ENCODE data around the gene FBXO41. TPM values are rescaled to one million over a fixed set of nuclear protein-coding genes. Genes with fewer than 3 reads are reported as not detected.

FBXO41 gene
- total and polyA plus RNA-seq, 9 of the 15 experiments (the other 6 are each of a cell fraction or from before 2014, with no cell fraction given), result 0.21 to 8.2 (median 3.5) TPM

DNA sequence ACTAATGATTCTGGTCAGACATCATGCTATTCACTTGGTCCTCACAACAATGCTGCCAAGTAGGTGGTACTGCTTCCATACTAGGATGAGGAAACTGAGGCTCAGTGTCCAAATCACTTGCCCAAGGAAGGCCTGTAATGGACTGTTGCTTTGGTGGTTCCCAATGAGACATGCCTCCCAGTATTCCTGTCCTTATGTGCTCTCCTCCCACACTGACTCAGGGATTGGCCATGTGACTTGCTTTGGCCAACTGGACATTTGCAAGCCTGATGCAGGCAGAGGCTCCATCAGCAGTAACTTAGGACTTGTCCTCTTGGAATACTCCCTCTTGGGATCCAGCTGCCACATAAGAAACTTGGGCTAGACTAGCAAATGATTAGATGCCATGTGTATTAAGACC, 3.0 kb downstream of the FBXO41 start:
- Histone ChIP-seq H3K4me1 (replicated peaks in 1 of 2; ENCODE audit: control insufficient read depth in 2 of 2, insufficient read depth in 2 of 2, low read length in 2 of 2) (peaks cover 3 to 20% of the 10 kb centered on the region in 2 experiments; a peak in 4 of 5 replicates), H3K4me2 (ENCODE audit: insufficient read depth, low read length) (no peak overlapping the region), H4K20me1 (replicated peaks; ENCODE audit: control insufficient read depth, insufficient read depth, low read length) (0 out of 2 replicates have a peak, but pooled peaks cover 4% of the 10 kb centered on the region), H3K79me2 (ENCODE audit: control insufficient read depth, insufficient read depth, low read length) (peaks cover 7% of the 10 kb centered on the region), H3K4me3 (no peak overlapping the region), H3K9me3 (replicated peaks; ENCODE audit: control insufficient read depth, insufficient read depth, low read depth, low read length) (no peaks in the 10 kb centered on the region), H3K36me3 (ENCODE audit: control insufficient read depth, insufficient read depth, low read length) (0 out of 3 replicates have a peak, but pooled peaks cover 2% of the 10 kb centered on the region), H3K9me1 (ENCODE audit: control insufficient read depth, insufficient read depth, low read length) (no peaks in the 10 kb centered on the region), H3K9ac (ENCODE audit: insufficient read depth in 1 of 2, low read depth in 2 of 2, low read length in 2 of 2) (no peak overlapping the region), H3K27me3 (ENCODE audit: control insufficient read depth in 2 of 2, insufficient read depth in 2 of 2, low read length in 2 of 2) (no peaks in the 10 kb centered on the region), H2AFZ (ENCODE audit: low read depth, low read length) (no peak overlapping the region), H3K27ac (ENCODE audit: extremely low read depth, low read depth, low read length) (no peak overlapping the region)
- no peak for DNase-seq (ENCODE audit: extremely low read depth in 1 of 4, low spot score in 3 of 4)
- POLR2A ChIA-PET, result interaction anchor here (0.6 kb wide), 2 partner anchors 19 to 210 kb away, joined by 3 read pairs; partner anchors contain the start of gene SFXN5
- intact Hi-C loops (cut with micrococcal nuclease), result no loop called here
- BruUV-seq (replicated peaks), result no TSS peak
- FAIRE-seq, result no peak
- no peak for TF ChIP-seq SREBF1 (IDR thresholded peaks at IDR 0.05; ENCODE audit: borderline replicate concordance, low read depth, low read length)
- no peak for TF ChIP-seq KLF6 (CRISPR knock-in tag; IDR thresholded peaks at IDR 0.05; ENCODE audit: borderline replicate concordance)
- in situ Hi-C loops (cut with MboI), result no loop called here
- CTCF ChIA-PET (ENCODE audit: low intra/inter-chr PET ratio), result no interaction called here
- ATAC-seq, result no peak

DNA sequence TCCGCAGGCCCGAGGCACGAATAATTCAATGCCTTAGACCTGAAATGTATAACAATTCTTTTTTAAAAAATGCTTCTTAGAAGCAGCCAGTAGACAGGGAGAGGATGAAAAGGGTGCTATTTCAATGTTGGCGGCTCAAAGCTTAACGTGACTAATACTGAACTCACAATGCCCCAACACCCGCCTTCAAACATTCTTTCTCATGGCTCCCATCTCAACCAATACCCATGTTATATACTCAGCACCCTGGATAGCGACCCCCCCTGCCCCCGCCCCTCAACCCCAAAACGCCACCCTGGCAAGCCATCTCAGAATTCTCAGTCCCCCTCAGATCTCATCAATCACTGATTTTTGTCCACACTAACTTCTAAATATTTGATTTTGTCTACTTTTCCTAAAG, 4.4 kb downstream of the FBXO41 start:
- H3K27me3 ChIP-seq (ENCODE audit: control insufficient read depth in 2 of 2, insufficient read depth in 2 of 2, low read length in 2 of 2), result no peaks in the 10 kb centered on the region
- WGBS (ENCODE audit: insufficient coverage, low coverage, missing lambda C conversion rate), result 40% methylated on average over 7 of the region's 9 CpGs
- no TSS peak for BruUV-seq (replicated peaks)
- H3K4me3 ChIP-seq, result no peak overlapping the region
- H3K9me3 ChIP-seq (replicated peaks; ENCODE audit: control insufficient read depth, insufficient read depth, low read depth, low read length), result no peaks in the 10 kb centered on the region
- H3K4me2 ChIP-seq (ENCODE audit: insufficient read depth, low read length), result no peak overlapping the region
- POLR2A ChIA-PET, result interaction anchor here (1.1 kb wide), 1 partner anchor 9 kb away, joined by 3 read pairs; no protein-coding TSS in a partner anchor
- no peak overlapping the region for H3K9ac ChIP-seq (ENCODE audit: insufficient read depth in 1 of 2, low read depth in 2 of 2, low read length in 2 of 2)
- ATAC-seq (no peak), DNase-seq (ENCODE audit: extremely low read depth in 1 of 4, low spot score in 3 of 4) (peak in 1 of 4 experiments; percentile 41), FAIRE-seq (no peak)
- peaks cover 3 to 16% of the 10 kb centered on the region in 2 experiments; a peak in 4 of 5 replicates for H3K4me1 ChIP-seq (replicated peaks in 1 of 2; ENCODE audit: control insufficient read depth in 2 of 2, insufficient read depth in 2 of 2, low read length in 2 of 2)
- peaks cover 7% of the 10 kb centered on the region for H3K79me2 ChIP-seq (ENCODE audit: control insufficient read depth, insufficient read depth, low read length)
- intact Hi-C loops (cut with micrococcal nuclease) (no loop called here), in situ Hi-C loops (cut with MboI) (no loop called here)
- H4K20me1 ChIP-seq (replicated peaks; ENCODE audit: control insufficient read depth, insufficient read depth, low read length), result 0 out of 2 replicates have a peak, but pooled peaks cover 4% of the 10 kb centered on the region
- 0 out of 3 replicates have a peak, but pooled peaks cover 2% of the 10 kb centered on the region for H3K36me3 ChIP-seq (ENCODE audit: control insufficient read depth, insufficient read depth, low read length)
- H2AFZ ChIP-seq (ENCODE audit: low read depth, low read length), result no peak overlapping the region
- H3K9me1 ChIP-seq (ENCODE audit: control insufficient read depth, insufficient read depth, low read length), result no peaks in the 10 kb centered on the region
- H3K27ac ChIP-seq (ENCODE audit: extremely low read depth, low read depth, low read length), result no peak overlapping the region
- CTCF ChIA-PET (ENCODE audit: low intra/inter-chr PET ratio), result no interaction called here
- TF ChIP-seq, protein P1, sequence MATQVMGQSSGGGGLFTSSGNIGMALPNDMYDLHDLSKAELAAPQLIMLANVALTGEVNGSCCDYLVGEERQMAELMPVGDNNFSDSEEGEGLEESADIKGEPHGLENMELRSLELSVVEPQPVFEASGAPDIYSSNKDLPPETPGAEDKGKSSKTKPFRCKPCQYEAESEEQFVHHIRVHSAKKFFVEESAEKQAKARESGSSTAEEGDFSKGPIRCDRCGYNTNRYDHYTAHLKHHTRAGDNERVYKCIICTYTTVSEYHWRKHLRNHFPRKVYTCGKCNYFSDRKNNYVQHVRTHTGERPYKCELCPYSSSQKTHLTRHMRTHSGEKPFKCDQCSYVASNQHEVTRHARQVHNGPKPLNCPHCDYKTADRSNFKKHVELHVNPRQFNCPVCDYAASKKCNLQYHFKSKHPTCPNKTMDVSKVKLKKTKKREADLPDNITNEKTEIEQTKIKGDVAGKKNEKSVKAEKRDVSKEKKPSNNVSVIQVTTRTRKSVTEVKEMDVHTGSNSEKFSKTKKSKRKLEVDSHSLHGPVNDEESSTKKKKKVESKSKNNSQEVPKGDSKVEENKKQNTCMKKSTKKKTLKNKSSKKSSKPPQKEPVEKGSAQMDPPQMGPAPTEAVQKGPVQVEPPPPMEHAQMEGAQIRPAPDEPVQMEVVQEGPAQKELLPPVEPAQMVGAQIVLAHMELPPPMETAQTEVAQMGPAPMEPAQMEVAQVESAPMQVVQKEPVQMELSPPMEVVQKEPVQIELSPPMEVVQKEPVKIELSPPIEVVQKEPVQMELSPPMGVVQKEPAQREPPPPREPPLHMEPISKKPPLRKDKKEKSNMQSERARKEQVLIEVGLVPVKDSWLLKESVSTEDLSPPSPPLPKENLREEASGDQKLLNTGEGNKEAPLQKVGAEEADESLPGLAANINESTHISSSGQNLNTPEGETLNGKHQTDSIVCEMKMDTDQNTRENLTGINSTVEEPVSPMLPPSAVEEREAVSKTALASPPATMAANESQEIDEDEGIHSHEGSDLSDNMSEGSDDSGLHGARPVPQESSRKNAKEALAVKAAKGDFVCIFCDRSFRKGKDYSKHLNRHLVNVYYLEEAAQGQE (IDR thresholded peaks at IDR 0.05; ENCODE audit: borderline replicate concordance), result peak; percentile 79
- TF ChIP-seq, protein P1 (CRISPR knock-in tag; IDR thresholded peaks at IDR 0.05; ENCODE audit: low read depth), result no peak
- TF ChIP-seq EHMT2 (IDR thresholded peaks at IDR 0.05), result peak; percentile 58; the same call in 1 of the 2 replicates
- TF ChIP-seq, protein P2, sequence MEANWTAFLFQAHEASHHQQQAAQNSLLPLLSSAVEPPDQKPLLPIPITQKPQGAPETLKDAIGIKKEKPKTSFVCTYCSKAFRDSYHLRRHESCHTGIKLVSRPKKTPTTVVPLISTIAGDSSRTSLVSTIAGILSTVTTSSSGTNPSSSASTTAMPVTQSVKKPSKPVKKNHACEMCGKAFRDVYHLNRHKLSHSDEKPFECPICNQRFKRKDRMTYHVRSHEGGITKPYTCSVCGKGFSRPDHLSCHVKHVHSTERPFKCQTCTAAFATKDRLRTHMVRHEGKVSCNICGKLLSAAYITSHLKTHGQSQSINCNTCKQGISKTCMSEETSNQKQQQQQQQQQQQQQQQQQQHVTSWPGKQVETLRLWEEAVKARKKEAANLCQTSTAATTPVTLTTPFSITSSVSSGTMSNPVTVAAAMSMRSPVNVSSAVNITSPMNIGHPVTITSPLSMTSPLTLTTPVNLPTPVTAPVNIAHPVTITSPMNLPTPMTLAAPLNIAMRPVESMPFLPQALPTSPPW (CRISPR knock-in tag; IDR thresholded peaks at IDR 0.05), result peak; percentile 55; the same call in 1 of the 2 replicates
